Uterus (tissue), 4 donors: Measurements from ENCODE around the gene SLC22A2. TPM values are rescaled to one million over a fixed set of nuclear protein-coding genes. Genes with fewer than 3 reads are reported as not detected.

Experiments
- DNase-seq, 2 donors: peaks; one replicate each; pipeline ENCODE4 v3.0.0-alpha.2; 2019 to 2020
- H3K27ac ChIP-seq, 2 donors: fragments of 200-600 bp; sonication (generic); 1 replicate in 1 of 2; 2 replicates in 1 of 2; pipeline ENCODE4 v1.5.1; 2016 to 2018
- H3K27me3 ChIP-seq, 2 donors: fragments of 200-600 bp; sonication (generic); one replicate each; pipeline ENCODE4 v1.5.1; 2018 to 2019; ENCODE audit warnings: control low read depth in 1 of 2
- H3K36me3 ChIP-seq, 2 donors: fragments of 200-600 bp; sonication (generic); one replicate each; pipeline ENCODE4 v1.5.1; 2019; ENCODE audit warnings: control low read depth in 1 of 2
- H3K4me1 ChIP-seq, 2 donors: fragments of 200-600 bp; sonication (generic); one replicate each; pipeline ENCODE4 v1.5.1; 2018 to 2019; ENCODE audit warnings: control low read depth in 1 of 2
- H3K4me3 ChIP-seq, 2 donors: fragments of 200-600 bp; sonication (generic); 1 replicate in 1 of 2; 2 replicates in 1 of 2; pipeline ENCODE4 v1.5.1; 2018 to 2019; ENCODE audit warnings: mild to moderate bottlenecking in 1 of 2
- H3K9me3 ChIP-seq, 2 donors: fragments of 200-600 bp; sonication (generic); one replicate each; pipeline ENCODE4 v1.5.1; 2019; ENCODE audit warnings: control low read depth in 1 of 2
- CTCF ChIP-seq, 4 experiments: fragments of 200-600 bp in 2 of 4; fragments of 450-650 bp in 2 of 4; sonication (generic) in 2 of 4; IDR thresholded peaks; one replicate each; pipeline ENCODE4 v1.5.1; 2016 to 2019; ENCODE audit warnings: antibody characterized with exemption in 4 of 4, mild to moderate bottlenecking in 2 of 4, moderate library complexity in 1 of 4
- POLR2A ChIP-seq, 2 donors: fragments of 450-650 bp; IDR thresholded peaks; one replicate each; pipeline ENCODE4 v1.6.1; 2016; ENCODE audit warnings: antibody characterized with exemption in 2 of 2, mild to moderate bottlenecking in 1 of 2, moderate library complexity in 1 of 2
- intact Hi-C: fragments of 100-400 bp; cut with DNase I; formaldehyde crosslinking; loops from one replicate; pipeline ENCODE4 v1.15.1; 2023; ENCODE audit warnings: low total_unique reads
- total RNA-seq, 4 donors: library from RNA; depleted of rRNA in 3 of 4; stranded (reverse); fragments of >200 nt in 3 of 4; gene quantifications; one replicate each; pipeline versions ENCODE4 v1.1.0 to v1.2.4, GENCODE V29; 2014 to 2023
- donor health status: DM: yes; HTN: yes; CAD: no.

Gene SLC22A2
- total RNA-seq, 4 donors from 2014 or later = 0.21 TPM; not detected in 3

- no peaks in the 10 kb centered on the region for H3K9me3 ChIP-seq
- no peaks in the 10 kb centered on the region for H3K36me3 ChIP-seq
- no peak for DNase-seq
- H3K27ac ChIP-seq = no peak overlapping the region
- intact Hi-C loops = no loop called here
- H3K4me1 ChIP-seq = no peaks in the 10 kb centered on the region
- no peak overlapping the region for H3K4me3 ChIP-seq
- TF ChIP-seq CTCF (IDR thresholded peaks at IDR 0.05) (no peak), POLR2A (IDR thresholded peaks at IDR 0.05) (no peak)
- no peaks in the 10 kb centered on the region for H3K27me3 ChIP-seq
Observed at GRCh38 chr6:160264061-160264612, 5.5 kb upstream of the SLC22A2 start.

GRCh38 chr6:160263196-160263939 lies 4.7 kb upstream of the SLC22A2 start:
- no peaks in the 10 kb centered on the region for H3K27me3 ChIP-seq
- H3K4me3 ChIP-seq = no peak overlapping the region
- no peak for DNase-seq
- intact Hi-C loops = no loop called here
- H3K27ac ChIP-seq = no peak overlapping the region
- H3K36me3 ChIP-seq = no peaks in the 10 kb centered on the region
- TF ChIP-seq POLR2A (IDR thresholded peaks at IDR 0.05) (no peak), CTCF (IDR thresholded peaks at IDR 0.05) (no peak)
- H3K9me3 ChIP-seq = no peaks in the 10 kb centered on the region
- H3K4me1 ChIP-seq = no peaks in the 10 kb centered on the region

- no peaks in the 10 kb centered on the region for H3K4me1 ChIP-seq
- H3K27me3 ChIP-seq = no peaks in the 10 kb centered on the region
- H3K27ac ChIP-seq = no peak overlapping the region
- no peaks in the 10 kb centered on the region for H3K36me3 ChIP-seq
- DNase-seq = no peak
- TF ChIP-seq POLR2A (IDR thresholded peaks at IDR 0.05) (no peak), CTCF (IDR thresholded peaks at IDR 0.05) (no peak)
- H3K9me3 ChIP-seq = no peaks in the 10 kb centered on the region
- no peak overlapping the region for H3K4me3 ChIP-seq
- intact Hi-C loops = no loop called here
Observed at GRCh38 chr6:160261991-160262680, 3.5 kb upstream of the SLC22A2 start.

- H3K4me1 ChIP-seq = no peaks in the 10 kb centered on the region
- TF ChIP-seq POLR2A (IDR thresholded peaks at IDR 0.05) (no peak), CTCF (IDR thresholded peaks at IDR 0.05) (no peak)
- H3K9me3 ChIP-seq = no peaks in the 10 kb centered on the region
- intact Hi-C loops = no loop called here
- no peak overlapping the region for H3K27ac ChIP-seq
- H3K36me3 ChIP-seq = no peaks in the 10 kb centered on the region
- no peaks in the 10 kb centered on the region for H3K27me3 ChIP-seq
- no peak overlapping the region for H3K4me3 ChIP-seq
- no peak for DNase-seq
Observed at GRCh38 chr6:160260803-160261450, 2.3 kb upstream of the SLC22A2 start.

GRCh38 chr6:160260367-160260766 lies 1.7 kb upstream of the SLC22A2 start:
- H3K36me3 ChIP-seq = no peaks in the 10 kb centered on the region
- H3K27me3 ChIP-seq = no peaks in the 10 kb centered on the region
- no peaks in the 10 kb centered on the region for H3K4me1 ChIP-seq
- H3K27ac ChIP-seq = no peak overlapping the region
- H3K9me3 ChIP-seq = no peaks in the 10 kb centered on the region
- H3K4me3 ChIP-seq = no peak overlapping the region
- intact Hi-C loops = no loop called here
- TF ChIP-seq CTCF (IDR thresholded peaks at IDR 0.05) (no peak), POLR2A (IDR thresholded peaks at IDR 0.05) (no peak)
- DNase-seq = no peak
